GM12878 (cell line): ENCODE data around the gene SERPINB13. TPM values are rescaled to one million over a fixed set of nuclear protein-coding genes. Genes with fewer than 3 reads are reported as not detected.

Source experiments
- ATAC-seq: fragments of 200-7000 bp; cut with Tn5 transposase; 3 replicates; pipeline ENCODE4 v1.9.1; 2020; ENCODE audit warnings: mild to moderate bottlenecking, moderate library complexity
- BruUV-seq: library from RNA; stranded (reverse); fragments of 400-500 nt; replicated peaks from 2 replicates; lab custom pipeline; 2021; lab: Mats Ljungman, UMichigan
- CTCF ChIA-PET: fragments of 300-600 bp; sonication (Branson Sonifier 250); formaldehyde crosslinking; extraction: SDS; loops from one replicate; lab custom pipeline; 2021; ENCODE audit warnings: inconsistent platforms; lab: Yijun Ruan, JAX
- POLR2A ChIA-PET: fragments of 350-600 bp; formaldehyde crosslinking; extraction: SDS; loops from one replicate; lab custom pipeline; 2021; ENCODE audit warnings: inconsistent platforms; lab: Charles Lee
- RAD21 ChIA-PET: fragments of 300-600 bp; sonication (Branson Sonifier 250); formaldehyde crosslinking; loops from one replicate; lab custom pipeline; 2023; ENCODE audit warnings: antibody characterized with exemption; ENCODE audit not compliant: unreplicated experiment; lab: Charles Lee
- SMC1A ChIA-PET: fragments of 300-600 bp; sonication (Branson Sonifier 250); formaldehyde crosslinking; loops from one replicate; lab custom pipeline; 2023; ENCODE audit not compliant: unreplicated experiment, uncharacterized antibody; lab: Charles Lee
- DNase-seq: peaks from one replicate; pipeline ENCODE4 v3.0.0-alpha.2; 2011; ENCODE audit warnings: low read depth, low spot score
- FAIRE-seq: peaks from 3 replicates; lab custom pipeline; 2011; peaks lifted over from hg19 to GRCh38; lab: Jason Lieb, UNC
- H2AFZ ChIP-seq: 2 replicates; pipeline ENCODE4 v1.6.0; 2011; ENCODE audit warnings: low read depth, low read length, control low read depth; ENCODE audit not compliant: control insufficient read depth
- H3K27ac ChIP-seq: 2 replicates; pipeline ENCODE4 v1.5.1; 2011; ENCODE audit warnings: control low read depth; ENCODE audit not compliant: control insufficient read depth, insufficient read depth
- H3K27me3 ChIP-seq, 2 experiments: replicated peaks in 1 of 2; 2 replicates each; pipeline versions ENCODE4 v1.6.0 to v1.6.1; 2011; ENCODE audit warnings: low read length in 1 of 2; ENCODE audit not compliant: control insufficient read depth in 2 of 2, insufficient read depth in 2 of 2
- H3K36me3 ChIP-seq, 2 experiments: 2 replicates each; pipeline ENCODE4 v1.5.1; 2011; ENCODE audit warnings: low read length in 1 of 2; ENCODE audit not compliant: control insufficient read depth in 2 of 2, insufficient read depth in 2 of 2
- H3K4me1 ChIP-seq: 2 replicates; pipeline ENCODE4 v1.6.1; 2011; ENCODE audit warnings: mild to moderate bottlenecking, low read length, moderate library complexity, mixed read lengths; ENCODE audit not compliant: control insufficient read depth, insufficient read depth
- H3K4me2 ChIP-seq: 2 replicates; pipeline ENCODE4 v1.6.0; 2011; ENCODE audit warnings: control low read depth; ENCODE audit not compliant: control insufficient read depth, insufficient read depth
- H3K4me3 ChIP-seq: fragments of 200-600 bp; sonication (generic); 2 replicates; pipeline ENCODE4 v1.5.1; 2016
- H3K79me2 ChIP-seq: 2 replicates; pipeline ENCODE4 v1.6.0; 2011; ENCODE audit warnings: low read length; ENCODE audit not compliant: control insufficient read depth, insufficient read depth
- H3K9ac ChIP-seq: 2 replicates; pipeline ENCODE4 v1.8.0; 2011; ENCODE audit warnings: low read length, control low read depth, mixed read lengths; ENCODE audit not compliant: control insufficient read depth, insufficient read depth
- H3K9me3 ChIP-seq: replicated peaks from 3 replicates; pipeline ENCODE4 v1.5.1; 2011; ENCODE audit warnings: mild to moderate bottlenecking, low read length; ENCODE audit not compliant: control insufficient read depth, insufficient read depth
- H4K20me1 ChIP-seq: 2 replicates; pipeline ENCODE4 v1.6.0; 2011; ENCODE audit not compliant: control insufficient read depth, insufficient read depth
- BACH1 ChIP-seq: fragments of 450-650 bp; IDR thresholded peaks from 2 replicates; pipeline ENCODE4 v1.6.1; 2017; ENCODE audit warnings: mild to moderate bottlenecking, borderline replicate concordance
- CEBPB ChIP-seq, 2 experiments: fragments of 150-350 bp in 1 of 2; IDR thresholded peaks; 2 replicates each; pipeline ENCODE4 v1.6.1; 2012 to 2014; ENCODE audit warnings: low read depth in 2 of 2, low read length in 2 of 2, borderline replicate concordance in 1 of 2, inconsistent platforms in 1 of 2
- EGR1 ChIP-seq, 2 experiments: IDR thresholded peaks; 1 replicate in 1 of 2; 2 replicates in 1 of 2; pipeline ENCODE4 v1.6.1; 2011 to 2012; ENCODE audit warnings: low read depth in 2 of 2, low read length in 2 of 2, borderline replicate concordance in 1 of 2, mild to moderate bottlenecking in 1 of 2, moderate library complexity in 1 of 2
- RB1 ChIP-seq: fragments of 450-650 bp; formaldehyde crosslinking; IDR thresholded peaks from 2 replicates; pipeline ENCODE4 v1.6.1; 2017; ENCODE audit warnings: mild to moderate bottlenecking, borderline replicate concordance
- REST ChIP-seq: IDR thresholded peaks from 2 replicates; pipeline ENCODE4 v1.6.1; 2012; ENCODE audit warnings: mild to moderate bottlenecking, low read depth, low read length
- SIX5 ChIP-seq: IDR thresholded peaks from 2 replicates; pipeline ENCODE4 v1.6.1; 2011; ENCODE audit warnings: mild to moderate bottlenecking, low read depth, low read length, moderate library complexity; ENCODE audit not compliant: severe bottlenecking
- TCF7 ChIP-seq: IDR thresholded peaks from 2 replicates; pipeline ENCODE4 v1.6.1; 2014; ENCODE audit warnings: antibody characterized with exemption, borderline replicate concordance
- ZNF384 ChIP-seq: IDR thresholded peaks from 2 replicates; pipeline ENCODE4 v1.6.1; 2012; ENCODE audit warnings: low read depth, mild to moderate bottlenecking, low read length, improper control_type of control experiment, borderline replicate concordance
- ZNF592 ChIP-seq: fragments of 450-650 bp; IDR thresholded peaks from 2 replicates; pipeline ENCODE4 v1.6.1; 2017; ENCODE audit warnings: mild to moderate bottlenecking, moderate library complexity
- in situ Hi-C: fragments of 300-500 bp; cut with MboI; formaldehyde crosslinking; loops from 9 replicates; pipeline ENCODE4 v1.14.3; 2018; ENCODE audit warnings: mixed read lengths
- intact Hi-C: fragments of 100-400 bp; cut with micrococcal nuclease; formaldehyde crosslinking; loops from one replicate; pipeline ENCODE4 v1.14.2; 2022; ENCODE audit not compliant: unreplicated experiment
- polyA plus RNA-seq, 11 experiments: library from polyadenylated mRNA; depleted of rRNA in 4 of 11; unstranded in 6 of 11; stranded (reverse) in 5 of 11; fragments of >200 nt; fragmentation: Nextera tagmentation in 4 of 11; fragmentation: Illumina TruSeq in 1 of 11; extraction: Ambion mirVana in 4 of 11; extraction: Trizol in 1 of 11; gene quantifications; 1 replicate in 1 of 11; 2 replicates in 10 of 11; pipeline versions ENCODE4 v1.2.1 to v1.2.3, GENCODE V29; 2011 to 2016; ENCODE audit warnings: inconsistent platforms in 2 of 11, missing spikeins in 2 of 11, low read depth in 1 of 11
- total RNA-seq, 4 experiments: library from RNA; depleted of rRNA in 3 of 4; stranded (reverse); fragments of >200 nt in 3 of 4; fragmentation: Illumina TruSeq in 1 of 4; extraction: Trizol in 1 of 4; gene quantifications; 2 replicates each; pipeline versions ENCODE4 v1.2.1 to v1.2.3, GENCODE V29; 2013 to 2021
- TF ChIP-seq, protein P1 (sequence below): fragments of 450-650 bp; IDR thresholded peaks from 2 replicates; pipeline ENCODE4 v1.6.1; 2017; ENCODE audit warnings: low read depth, mild to moderate bottlenecking, moderate library complexity
- TF ChIP-seq, protein P2 (sequence below): fragments of 450-650 bp; IDR thresholded peaks from 2 replicates; pipeline ENCODE4 v1.6.1; 2017; ENCODE audit warnings: mild to moderate bottlenecking, moderate library complexity

SERPINB13 gene
- total and polyA plus RNA-seq, 10 of the 15 experiments (the other 5 are each of a cell fraction or from before 2014, with no cell fraction given) = not detected

GRCh38 chr18:63646936-63647335 lies 59.8 kb downstream of the SERPINB13 start:
- ATAC-seq = no peak
- SMC1A ChIA-PET = no interaction called here
- TF ChIP-seq SIX5 = no peak
- no peak for TF ChIP-seq TCF7
- TF ChIP-seq ZNF384 = no peak
- TF ChIP-seq, protein P1, sequence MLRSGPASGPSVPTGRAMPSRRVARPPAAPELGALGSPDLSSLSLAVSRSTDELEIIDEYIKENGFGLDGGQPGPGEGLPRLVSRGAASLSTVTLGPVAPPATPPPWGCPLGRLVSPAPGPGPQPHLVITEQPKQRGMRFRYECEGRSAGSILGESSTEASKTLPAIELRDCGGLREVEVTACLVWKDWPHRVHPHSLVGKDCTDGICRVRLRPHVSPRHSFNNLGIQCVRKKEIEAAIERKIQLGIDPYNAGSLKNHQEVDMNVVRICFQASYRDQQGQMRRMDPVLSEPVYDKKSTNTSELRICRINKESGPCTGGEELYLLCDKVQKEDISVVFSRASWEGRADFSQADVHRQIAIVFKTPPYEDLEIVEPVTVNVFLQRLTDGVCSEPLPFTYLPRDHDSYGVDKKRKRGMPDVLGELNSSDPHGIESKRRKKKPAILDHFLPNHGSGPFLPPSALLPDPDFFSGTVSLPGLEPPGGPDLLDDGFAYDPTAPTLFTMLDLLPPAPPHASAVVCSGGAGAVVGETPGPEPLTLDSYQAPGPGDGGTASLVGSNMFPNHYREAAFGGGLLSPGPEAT = no peak
- TF ChIP-seq CEBPB (IDR thresholded peaks at IDR 0.05; ENCODE audit: borderline replicate concordance in 1 of 2, low read depth in 2 of 2, low read length in 2 of 2) = no peak
- no peak for TF ChIP-seq BACH1
- TF ChIP-seq RB1 = no peak
- no peak for TF ChIP-seq ZNF592
- TF ChIP-seq, protein P2, sequence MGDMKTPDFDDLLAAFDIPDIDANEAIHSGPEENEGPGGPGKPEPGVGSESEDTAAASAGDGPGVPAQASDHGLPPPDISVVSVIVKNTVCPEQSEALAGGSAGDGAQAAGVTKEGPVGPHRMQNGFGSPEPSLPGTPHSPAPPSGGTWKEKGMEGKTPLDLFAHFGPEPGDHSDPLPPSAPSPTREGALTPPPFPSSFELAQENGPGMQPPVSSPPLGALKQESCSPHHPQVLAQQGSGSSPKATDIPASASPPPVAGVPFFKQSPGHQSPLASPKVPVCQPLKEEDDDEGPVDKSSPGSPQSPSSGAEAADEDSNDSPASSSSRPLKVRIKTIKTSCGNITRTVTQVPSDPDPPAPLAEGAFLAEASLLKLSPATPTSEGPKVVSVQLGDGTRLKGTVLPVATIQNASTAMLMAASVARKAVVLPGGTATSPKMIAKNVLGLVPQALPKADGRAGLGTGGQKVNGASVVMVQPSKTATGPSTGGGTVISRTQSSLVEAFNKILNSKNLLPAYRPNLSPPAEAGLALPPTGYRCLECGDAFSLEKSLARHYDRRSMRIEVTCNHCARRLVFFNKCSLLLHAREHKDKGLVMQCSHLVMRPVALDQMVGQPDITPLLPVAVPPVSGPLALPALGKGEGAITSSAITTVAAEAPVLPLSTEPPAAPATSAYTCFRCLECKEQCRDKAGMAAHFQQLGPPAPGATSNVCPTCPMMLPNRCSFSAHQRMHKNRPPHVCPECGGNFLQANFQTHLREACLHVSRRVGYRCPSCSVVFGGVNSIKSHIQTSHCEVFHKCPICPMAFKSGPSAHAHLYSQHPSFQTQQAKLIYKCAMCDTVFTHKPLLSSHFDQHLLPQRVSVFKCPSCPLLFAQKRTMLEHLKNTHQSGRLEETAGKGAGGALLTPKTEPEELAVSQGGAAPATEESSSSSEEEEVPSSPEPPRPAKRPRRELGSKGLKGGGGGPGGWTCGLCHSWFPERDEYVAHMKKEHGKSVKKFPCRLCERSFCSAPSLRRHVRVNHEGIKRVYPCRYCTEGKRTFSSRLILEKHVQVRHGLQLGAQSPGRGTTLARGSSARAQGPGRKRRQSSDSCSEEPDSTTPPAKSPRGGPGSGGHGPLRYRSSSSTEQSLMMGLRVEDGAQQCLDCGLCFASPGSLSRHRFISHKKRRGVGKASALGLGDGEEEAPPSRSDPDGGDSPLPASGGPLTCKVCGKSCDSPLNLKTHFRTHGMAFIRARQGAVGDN = no peak
- no peak for TF ChIP-seq REST
- TF ChIP-seq EGR1 (IDR thresholded peaks at IDR 0.05; ENCODE audit: borderline replicate concordance in 1 of 2, low read depth in 2 of 2, low read length in 2 of 2) = no peak

More at GRCh38 chr18:63646936-63647335, 59.8 kb downstream of the SERPINB13 start:
- FAIRE-seq (no peak), DNase-seq (no peak)
- CTCF ChIA-PET = no interaction called here
- Histone ChIP-seq H3K4me3 (no peak overlapping the region), H3K4me2 (no peak overlapping the region), H3K9ac (no peak overlapping the region), H3K79me2 (no peaks in the 10 kb centered on the region), H3K27ac (no peak overlapping the region), H3K36me3 (no peaks in the 10 kb centered on the region), H2AFZ (no peak overlapping the region), H3K9me3 (no peaks in the 10 kb centered on the region), H4K20me1 (no peaks in the 10 kb centered on the region), H3K27me3 (no peaks in the 10 kb centered on the region), H3K4me1 (no peaks in the 10 kb centered on the region)
- BruUV-seq = no TSS peak
- POLR2A ChIA-PET = no interaction called here
- RAD21 ChIA-PET = no interaction called here
- in situ Hi-C loops = no loop called here
- intact Hi-C loops = no loop called here
